NCI-H1694 (cell line): ENCODE results near the gene LIF.

Experiments used
- DNase-seq: peaks from one replicate; lab custom pipeline; 2025; lab: John Stamatoyannopoulos, UW

The LIF gene

DNA sequence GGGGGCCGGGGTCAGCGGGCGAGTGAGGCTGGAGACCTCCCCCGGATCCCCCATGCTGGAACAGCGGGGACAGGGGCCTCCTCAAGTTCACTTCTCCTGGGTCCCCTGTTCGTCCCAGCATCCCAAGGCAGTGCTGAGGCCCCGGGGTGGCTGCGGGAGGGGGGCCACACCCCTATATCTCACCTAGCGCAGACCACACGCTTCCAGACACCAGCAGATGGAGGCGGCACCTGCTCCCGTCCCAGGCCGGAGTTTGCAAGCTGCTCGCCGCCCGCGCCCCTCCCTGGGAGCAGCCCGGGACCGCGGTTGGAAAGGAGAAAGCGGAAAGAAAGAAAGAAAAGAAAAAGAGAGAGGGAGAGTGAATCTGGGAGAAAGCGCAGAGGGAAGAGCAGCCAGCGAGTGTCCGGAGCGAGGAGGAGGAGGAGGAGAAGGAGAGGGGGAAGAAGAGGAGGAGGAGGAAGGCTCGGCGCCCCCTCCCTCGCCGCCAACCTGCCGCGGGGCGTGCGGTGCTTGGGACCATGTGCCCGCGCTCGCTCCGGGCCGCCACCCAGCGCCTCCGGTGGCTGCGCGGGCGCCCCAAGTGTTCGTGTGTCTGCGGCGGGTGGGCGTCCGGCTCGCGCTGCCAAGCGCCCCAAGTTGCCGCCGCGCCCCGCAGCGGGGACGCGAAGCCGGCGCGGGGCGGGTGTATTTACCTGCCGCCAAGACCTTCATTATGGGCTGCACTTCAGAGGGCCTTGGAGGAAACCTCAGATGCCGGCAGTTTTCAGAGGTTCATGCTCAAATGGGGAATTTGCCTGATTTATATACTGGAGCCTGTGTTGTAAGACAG lies at the start of gene LIF:
Gene LIF, minus strand, starts transcription at position 775 of the 829 bp plus-strand sequence. Its CDS starts 64 bp downstream, at position 711.
- no peak for DNase-seq

DNA sequence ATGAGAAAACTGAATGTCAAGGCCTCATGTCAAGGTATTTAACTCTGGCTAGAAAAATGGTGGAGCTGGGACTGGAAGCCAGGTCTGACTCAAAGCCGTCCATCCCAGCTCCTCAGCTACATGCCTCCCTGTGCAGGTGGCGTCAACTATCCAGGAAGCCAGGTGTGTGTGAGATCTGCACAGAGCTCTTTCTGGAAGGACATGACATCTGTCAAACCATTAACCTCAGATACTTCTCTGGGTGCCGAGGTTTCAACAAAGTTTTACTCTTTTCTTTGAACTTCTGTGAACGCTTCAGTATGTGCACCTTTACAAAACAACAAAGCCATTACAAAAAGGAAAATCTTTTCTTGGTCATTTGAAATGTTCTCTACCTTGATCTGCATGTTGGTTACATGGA lies 49.8 kb upstream of the LIF start:
- no peak for DNase-seq

DNA sequence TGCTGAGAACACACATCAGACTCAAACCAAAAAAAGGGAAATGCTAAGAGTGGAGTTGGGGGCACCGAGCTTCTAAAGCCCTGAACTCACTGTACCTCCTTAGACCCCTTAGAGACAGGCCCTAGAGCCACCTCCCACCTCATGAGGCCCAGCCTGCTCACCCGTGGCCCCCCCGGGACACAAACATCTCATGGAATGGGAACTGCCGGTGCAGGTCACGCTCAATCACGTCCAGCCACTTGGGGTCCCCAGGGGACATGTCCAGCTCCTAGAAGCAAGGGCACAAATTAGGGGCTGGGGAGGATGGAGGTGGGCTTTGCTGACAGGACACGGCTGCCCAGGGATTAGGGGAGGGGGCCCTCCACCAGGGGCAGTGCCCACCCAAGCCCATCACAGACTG lies 49.0 kb upstream of the LIF start:
- DNase-seq: no peak

DNA sequence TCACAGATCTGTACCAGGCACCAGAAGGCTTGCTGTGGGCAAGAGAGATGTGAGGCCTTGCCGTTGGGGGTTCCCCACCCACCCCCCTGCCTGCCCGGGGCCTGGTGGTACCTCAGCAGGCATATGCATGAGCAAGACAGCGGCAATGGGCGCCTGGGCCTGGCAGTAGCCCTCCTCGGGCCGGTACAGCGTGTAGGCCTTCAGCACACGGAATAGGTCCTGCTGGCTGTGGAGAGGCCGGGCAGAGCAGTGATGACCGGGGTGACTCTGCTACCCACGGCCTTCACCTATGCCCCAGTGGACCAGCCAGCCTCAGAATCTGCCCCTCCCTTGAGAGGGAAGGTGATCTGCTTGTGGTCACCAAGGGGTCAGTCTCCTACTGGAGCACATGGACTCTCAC lies 48.3 kb upstream of the LIF start:
- DNase-seq: no peak

DNA sequence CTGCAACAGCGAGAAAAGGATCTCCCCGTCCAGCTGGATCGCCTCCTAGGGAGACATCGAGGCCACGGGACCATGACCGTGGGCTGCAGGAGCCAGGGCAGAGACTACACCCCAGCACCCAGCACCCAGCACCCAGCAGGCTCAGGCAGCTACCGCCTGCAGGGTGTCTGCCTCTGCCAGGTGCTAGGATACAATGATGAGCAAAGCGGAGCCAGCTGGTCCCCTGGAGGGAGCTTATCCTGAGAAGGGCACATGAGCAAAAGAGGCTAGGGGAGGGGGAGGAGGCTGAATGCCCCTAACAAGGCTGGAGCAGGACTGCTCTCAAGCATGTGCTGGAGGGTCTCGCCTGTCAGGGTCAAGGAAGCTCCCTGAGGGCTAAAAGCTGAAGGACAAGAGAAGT lies 47.5 kb upstream of the LIF start:
- DNase-seq: no peak

DNA sequence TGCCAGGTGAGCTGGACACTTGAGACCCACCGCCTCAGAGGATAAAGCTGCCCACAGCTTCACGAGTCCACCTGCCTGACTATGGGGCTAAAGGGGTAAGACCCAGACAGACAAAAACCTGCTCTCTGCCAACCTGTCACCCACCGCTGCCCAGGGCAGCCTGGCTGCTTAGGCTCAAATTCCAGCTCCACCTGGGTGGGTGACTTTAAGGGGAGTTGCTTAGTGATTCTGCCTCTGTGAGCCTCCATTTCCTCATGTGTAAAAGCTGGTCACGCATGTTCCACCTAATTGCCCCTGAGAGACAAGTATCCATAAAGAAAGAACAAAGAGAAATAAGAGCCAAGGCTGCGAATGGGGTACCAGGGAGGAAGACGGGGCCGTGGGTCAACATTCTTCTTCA lies 46.5 kb upstream of the LIF start:
- no peak for DNase-seq

DNA sequence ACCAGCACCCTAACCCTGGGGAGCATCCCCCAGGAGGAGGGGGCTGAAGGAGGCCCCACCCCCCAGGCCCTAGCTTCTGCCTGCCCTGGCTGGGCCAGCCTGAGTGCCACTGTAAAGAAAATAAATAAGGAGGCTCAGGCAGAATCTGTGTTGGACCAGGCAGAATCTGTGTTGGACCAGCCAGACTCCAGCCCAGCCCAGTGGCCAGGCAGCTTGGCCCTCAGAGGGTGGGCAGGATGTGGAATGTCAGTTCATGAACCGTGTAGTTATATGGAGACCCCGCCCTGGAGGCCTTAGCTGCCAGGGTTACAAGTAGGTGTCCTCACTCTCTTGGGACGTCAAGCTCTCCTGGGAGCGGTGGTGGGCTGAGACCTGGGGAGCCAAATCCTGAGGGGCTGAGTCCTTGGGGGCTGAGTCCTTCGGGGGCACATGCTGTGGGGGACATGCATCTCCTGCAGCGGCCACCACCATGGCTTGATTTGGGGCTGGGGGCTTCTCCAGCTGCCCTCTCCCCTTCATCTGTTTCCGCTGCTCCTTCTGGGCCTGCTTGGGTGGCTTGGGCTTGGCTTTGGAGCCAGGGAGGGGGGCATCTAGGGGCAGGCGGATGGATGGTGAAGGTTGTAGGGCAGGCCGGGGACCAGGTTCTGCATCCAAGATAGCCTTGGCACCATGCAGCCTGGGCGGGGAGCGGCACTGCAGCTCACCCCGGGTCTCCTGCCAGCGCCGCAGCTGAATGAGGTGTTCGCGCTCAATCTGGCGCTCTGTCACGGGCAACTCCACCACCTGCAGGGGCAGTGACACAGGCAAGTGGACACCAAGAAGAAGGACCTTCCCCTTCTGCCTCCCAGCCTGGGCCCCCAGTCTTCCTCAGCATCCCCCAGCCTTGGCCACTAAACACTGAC lies 45.8 kb upstream of the LIF start:
- DNase-seq: no peak

DNA sequence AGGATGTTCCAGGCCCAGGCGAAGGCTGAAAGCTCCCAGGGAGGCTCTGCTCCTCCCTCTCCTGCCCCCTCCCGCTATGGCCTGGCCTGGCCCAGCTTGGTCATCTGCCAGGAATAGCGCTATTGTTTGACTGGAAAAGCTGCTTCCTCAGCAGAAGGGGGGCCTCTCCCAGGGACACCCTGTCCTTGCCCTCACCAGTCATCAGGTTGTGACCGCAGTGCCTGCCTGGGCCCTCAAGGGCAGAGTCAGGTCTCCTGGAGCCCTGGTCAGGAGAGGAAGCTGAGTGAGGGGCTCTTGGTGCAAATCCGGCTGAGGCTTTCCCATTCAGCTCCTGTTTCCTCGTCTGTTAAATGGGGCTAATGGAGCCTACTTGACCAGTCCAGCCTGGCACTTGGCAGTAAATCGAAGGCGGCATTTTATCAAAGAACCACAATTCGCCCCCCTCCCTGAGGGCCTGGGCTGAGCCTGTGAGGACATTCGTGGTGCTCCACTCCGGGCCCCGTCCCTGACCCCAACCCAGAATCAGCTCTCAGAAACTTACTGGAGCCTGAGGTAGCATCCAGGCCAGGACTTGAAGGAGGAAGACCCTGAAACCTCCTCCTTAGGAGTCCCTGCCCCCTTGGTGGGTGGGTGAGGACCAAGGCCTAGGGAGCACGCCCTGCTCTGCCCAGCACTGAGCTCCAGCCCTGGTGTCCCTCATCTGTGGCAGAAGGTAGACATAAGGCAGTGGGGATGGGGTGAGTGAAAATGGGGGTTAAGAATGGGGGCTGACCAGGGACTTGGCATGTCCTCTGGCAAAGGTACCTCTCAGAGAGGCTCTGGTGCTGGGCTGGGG lies 44.7 kb upstream of the LIF start:
- DNase-seq: no peak

DNA sequence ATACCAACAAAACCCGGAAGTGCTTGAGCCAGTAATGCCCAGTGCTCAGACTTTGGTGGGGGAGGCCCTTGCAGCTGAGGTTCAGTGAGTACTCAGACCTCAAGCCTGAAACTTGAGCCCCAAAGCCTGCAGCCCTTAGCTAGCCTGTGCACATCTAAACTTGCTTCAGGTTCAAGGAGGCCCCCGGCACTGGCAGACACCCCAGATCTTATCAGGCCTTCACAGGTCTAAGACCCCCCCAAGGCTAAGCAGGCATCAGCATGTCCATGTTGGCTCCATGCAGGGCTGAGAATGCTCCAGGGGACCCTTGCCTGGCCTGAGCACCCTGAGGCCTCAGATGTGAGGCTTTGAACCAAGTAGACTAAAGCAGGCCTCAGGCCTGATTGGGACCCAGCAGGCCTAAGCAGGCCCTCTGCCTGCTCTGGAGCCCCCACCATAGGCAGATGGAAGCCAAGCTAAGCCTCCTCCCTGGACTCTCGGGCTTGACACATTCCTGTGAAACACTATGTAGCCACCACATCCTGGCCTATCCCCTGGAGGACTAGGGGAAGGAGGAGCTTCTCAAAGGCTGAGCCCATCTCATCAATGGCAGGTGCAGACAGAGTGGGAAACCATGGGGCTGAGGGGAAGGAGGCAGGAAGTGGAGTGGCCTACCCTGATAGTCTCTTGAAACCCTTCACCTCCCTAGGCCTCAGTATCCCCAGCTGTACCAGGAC lies 43.9 kb upstream of the LIF start:
- no peak for DNase-seq

DNA sequence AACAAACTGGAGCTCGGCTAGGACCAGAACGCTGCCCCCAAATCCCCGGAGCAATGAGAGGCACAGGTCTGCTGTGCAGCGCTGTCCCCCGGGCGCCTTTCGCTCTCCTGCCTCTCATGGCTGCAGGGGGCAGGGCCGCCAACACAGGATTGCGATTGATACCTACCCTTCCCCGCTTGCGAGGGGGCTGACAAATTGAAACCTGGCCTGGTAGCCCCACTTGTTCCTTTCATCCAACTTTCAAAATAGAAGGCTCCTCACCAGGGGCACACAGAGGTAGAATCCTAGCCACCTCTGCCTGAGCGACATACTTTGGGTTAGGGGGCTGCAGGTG lies 43.4 kb upstream of the LIF start:
- no peak for DNase-seq

DNA sequence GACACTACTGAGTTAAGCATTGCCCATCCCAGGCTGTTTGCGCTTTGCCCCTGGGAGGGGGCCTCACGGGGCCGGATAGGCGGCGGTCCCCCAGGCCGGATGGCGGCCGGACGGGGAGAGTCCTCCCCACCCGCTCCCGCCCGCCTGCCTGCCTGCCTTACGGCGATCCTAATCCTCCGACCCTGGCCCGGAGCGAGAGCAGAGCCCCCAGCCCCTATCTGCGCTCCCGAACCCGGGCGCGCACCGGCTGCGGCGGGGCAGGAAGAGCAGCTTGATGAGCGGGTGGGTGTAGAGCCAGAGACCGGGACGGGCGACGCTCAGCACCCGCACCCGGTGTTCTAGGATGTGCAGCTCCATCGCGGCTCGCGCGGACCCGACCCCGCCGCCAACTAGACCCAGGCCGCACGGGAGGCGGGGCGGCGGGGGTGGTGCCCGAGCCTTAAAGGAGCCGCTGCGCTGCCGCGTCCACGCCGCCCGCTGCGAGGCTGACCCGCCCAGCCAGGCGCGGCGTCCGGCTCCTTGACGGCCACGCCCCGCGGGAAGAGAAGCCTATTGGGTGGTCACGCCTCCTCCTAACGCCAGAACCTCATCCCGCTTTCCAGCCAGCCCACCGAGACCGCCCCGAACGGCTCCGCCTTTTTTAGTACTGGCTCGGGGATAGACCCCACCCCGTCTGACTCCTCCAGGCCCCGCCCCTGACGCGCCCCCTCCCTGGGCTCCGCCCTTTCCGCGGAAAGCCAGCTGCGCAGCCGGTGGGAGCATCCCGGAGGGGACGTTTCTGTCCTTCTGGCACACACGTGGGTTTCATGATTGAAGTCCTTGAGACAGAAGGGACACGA lies 42.8 kb upstream of the LIF start, which contains the start of gene CASTOR1:
Gene CASTOR1, minus strand, starts transcription at position 365 of the 839 bp plus-strand sequence. Its CDS starts 8 bp downstream, at position 357.
- peak; percentile 90 for DNase-seq

DNA sequence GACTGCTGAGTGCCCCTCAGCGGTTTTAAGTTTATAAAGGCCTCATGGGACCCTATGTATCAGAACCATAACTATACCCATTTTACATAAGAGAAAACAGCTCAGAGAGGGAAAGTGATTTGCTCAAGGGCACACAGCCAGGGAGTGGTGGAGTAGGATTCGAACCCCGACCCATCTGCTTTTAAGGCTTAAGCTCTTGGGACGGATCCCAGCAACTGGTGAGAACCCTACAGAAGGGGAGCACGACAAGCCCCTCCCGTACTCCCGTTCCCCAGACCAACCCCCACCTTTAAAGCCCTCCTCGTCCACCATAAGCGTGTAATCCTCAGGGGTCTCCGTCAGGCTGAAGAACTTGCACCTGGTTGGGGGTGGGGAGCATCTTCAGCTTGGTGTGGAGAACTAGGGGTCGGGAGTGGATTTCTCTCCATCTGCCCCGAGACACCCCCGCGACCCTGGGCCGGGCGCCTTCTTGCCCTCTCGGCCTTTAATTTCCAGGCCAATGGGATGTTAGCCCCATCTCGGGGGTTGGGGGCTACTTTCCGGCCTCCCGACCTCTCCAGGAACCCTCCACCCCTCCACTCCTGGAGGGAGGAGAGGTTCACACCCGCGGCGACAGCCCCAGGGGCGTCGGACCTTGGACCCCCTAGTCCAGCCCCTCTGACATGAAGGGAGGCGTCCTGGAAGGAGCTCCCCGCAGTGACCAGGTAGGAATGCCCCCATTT lies 42.0 kb upstream of the LIF start:
- no peak for DNase-seq

DNA sequence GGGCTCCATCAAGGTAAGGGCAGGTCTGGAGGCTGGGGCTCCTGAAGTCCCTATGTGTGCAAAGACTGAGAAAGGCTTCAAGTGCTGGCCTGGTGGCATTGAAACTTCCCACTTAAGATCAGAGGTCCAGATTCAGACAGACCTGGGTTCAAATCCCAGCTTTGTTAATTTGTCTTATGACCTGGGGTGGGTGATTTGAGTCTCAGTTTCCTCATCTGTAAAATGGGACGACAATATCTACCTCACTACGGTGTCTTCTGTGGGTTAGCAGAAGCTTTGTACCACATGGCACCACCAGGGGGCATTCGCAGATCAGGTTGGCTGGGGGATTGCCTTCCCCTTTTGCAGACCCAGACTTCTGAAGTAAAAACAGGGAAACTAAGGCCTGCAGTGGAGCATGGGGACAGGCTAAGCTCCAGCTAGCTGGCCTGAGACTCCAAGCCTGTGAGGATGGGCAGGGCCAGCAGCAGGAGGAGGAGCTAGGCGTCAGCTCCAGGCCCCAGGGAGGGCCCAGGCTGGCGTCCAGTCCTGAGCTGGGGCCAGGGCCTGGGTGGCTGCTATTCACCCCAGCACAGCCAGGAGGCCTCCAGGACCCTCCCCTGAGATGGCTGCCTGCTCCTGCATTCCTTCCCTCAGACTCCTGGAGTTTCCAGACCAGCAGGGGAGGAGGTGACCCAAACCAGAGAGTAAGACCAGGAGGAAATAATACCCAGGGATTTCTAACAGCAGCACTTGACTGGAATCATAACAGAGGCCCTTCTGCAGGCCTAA lies 41.3 kb upstream of the LIF start:
- DNase-seq: peak; percentile 81

DNA sequence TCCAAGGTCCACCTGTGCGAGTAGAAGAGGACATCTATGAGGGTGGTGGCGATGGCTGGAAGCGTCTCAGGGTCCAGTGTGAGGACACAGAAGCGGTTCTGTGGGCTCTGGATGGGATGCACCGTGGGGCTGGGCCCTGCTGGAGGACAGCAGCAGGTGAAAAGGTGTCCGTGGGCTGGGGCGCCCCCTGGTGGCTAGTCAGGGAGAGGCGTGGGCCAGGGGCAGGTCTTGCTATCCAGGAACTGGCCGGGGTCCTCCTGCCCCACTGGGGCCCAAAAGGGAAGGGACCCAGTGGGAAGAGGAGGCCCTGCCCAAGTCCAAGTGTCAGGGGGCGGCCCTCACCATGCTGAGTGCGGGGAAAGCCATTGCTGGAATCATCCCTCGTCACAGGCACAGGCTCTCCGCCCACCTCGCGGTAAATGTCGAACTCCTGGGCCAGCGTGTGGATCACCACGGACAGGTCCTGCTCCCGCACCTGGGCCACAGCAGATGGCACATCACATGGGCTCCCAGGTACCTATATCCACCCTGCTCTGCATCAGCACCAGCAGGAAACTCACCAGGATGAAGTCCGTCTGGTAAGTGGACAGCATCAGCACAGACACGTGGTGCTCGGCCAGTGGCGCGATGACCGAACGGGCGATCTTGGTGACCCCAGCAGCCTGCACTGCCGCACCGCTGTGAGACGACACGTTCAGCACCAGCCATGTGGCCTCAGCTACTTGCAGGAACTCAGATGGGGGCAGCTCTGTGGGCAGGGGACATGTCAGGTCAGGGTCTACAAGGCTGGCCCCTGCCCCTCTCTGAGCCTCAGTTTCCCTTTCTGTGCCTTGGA lies 40.5 kb upstream of the LIF start:
- peak; percentile 38 for DNase-seq

DNA sequence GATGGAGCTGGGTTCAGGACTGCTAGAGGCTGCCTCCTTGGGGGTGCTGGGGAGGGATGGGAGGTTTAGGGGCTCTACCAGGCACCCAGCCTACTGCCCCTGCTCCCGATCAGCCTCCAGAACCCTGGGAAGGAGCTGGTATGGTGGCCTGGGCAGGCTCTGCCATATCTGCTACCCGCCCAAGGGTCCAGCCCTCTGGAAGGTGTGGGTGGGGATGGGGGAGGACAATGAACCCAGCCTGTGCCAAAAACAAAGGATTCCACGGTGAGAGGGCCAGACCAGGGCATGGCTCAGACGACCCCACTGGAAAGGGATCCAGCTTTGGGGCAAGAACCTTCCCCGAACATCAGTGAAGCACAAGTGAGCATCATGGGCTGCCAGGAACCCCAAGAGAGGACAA lies 39.8 kb upstream of the LIF start:
- no peak for DNase-seq

DNA sequence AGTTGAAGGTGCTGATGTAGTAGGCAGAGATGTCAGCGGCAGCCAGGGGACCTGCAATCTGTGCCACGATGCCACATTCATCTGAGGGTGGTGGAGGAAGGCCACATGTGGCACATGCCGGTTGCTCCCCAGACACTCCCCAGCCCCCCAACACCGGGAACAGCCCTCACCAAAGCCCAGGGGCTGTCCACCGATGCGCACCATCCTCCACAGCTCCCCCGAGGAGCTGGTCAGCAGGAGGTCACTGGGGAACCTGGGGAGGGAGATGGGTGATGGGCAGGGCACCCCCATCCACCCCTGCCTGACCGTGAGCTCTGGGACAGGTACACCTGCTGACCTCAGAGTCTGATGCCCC lies 39.3 kb upstream of the LIF start:
- DNase-seq: no peak

DNA sequence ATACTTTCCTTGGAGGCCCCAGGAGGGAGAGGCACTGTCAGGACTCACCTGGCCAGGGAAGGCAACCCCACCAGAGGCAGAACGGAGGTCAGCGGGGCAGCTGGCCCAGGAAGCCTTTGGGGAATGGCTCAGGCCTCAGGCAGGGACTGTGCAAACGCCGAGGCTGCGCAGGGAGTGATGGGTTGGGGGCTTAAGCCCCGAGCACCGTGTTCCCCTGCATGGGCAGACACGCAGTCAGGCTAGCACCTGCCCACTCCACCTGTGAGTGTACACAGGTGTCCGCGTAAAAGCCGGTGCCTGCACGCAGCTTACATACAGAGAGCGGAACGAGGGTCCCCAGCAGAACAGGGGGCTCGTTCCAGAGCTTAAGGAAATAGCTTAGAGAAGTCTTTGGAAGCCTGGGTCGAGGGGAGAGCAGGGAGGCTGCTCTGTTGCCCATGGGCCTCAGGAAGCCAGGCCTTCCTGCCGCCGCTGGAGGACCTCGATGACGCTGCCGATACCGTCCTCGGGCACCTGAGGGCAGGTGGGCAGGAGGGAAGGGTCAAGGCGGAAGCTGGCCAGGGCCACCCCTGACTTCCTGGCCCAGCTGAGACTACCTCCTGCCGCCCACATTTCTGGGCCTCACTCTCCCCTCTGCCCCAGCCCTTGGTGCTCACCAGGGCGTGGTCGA lies 38.8 kb upstream of the LIF start:
- no peak for DNase-seq

DNA sequence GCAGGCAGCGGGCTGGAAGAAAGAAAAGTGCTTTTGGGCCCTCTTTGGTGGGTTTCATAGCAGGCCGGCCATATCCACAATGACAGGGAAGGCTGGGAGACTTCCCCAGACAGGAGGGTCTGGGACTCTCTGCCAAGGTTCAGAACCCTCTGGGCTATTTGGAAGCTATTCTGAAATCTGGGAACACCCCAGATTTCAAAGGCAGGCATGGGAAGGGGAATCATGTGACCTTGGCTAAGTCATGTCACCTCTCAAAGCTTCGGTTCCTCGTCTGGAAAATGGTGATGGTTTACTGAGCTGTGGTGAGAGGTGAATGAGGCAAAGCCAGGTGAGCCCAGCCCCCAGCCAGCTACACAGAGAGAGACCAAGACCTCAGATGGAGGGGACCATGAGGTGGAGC lies 38.1 kb upstream of the LIF start:
- no peak for DNase-seq
